SK-N-SH (cell line): ENCODE data around the gene LRRC32. TPM values are rescaled to one million over a fixed set of nuclear protein-coding genes. Genes with fewer than 3 reads are reported as not detected.

ENCODE experiments used
- CTCF ChIA-PET: fragments of 300-600, 350-600 bp; formaldehyde crosslinking; extraction: SDS; loops from one replicate; lab custom pipeline; 2021; lab: Yijun Ruan, JAX
- POLR2A ChIA-PET: fragments of 350-600 bp; sonication (Branson Sonifier 250); formaldehyde crosslinking; extraction: SDS; loops from one replicate; lab custom pipeline; 2020; ENCODE audit warnings: antibody characterized with exemption, inconsistent platforms; lab: Yijun Ruan, JAX
- DNase-seq: peaks from one replicate; pipeline ENCODE4 v3.0.0; 2012
- H2AFZ ChIP-seq: fragments of 200-600 bp; sonication (generic); 2 replicates; pipeline ENCODE4 v1.8.1; 2016; ENCODE audit warnings: antibody characterized with exemption, mild to moderate bottlenecking, low read depth
- H3F3A ChIP-seq: fragments of 200-600 bp; sonication (generic); replicated peaks from 2 replicates; pipeline ENCODE3; 2016; ENCODE audit warnings: antibody characterized with exemption, mild to moderate bottlenecking; ENCODE audit not compliant: insufficient read depth
- H3K27ac ChIP-seq, 2 experiments: fragments of 200-500 bp in 1 of 2; fragments of 200-600 bp in 1 of 2; sonication (Bioruptor generic) in 1 of 2; sonication (generic), shearing (Covaris generic) in 1 of 2; 2 replicates each; pipeline versions ENCODE4 v1.5.1 to v1.6.1; 2014 to 2016; ENCODE audit warnings: low read depth in 2 of 2, inconsistent platforms in 1 of 2, low read length in 1 of 2, mild to moderate bottlenecking in 1 of 2, mixed read lengths in 1 of 2
- H3K27me3 ChIP-seq: fragments of 200-600 bp; sonication (generic), shearing (Covaris generic); 2 replicates; pipeline ENCODE4 v1.6.1; 2016; ENCODE audit warnings: mixed run types; ENCODE audit not compliant: insufficient read depth
- H3K36me3 ChIP-seq, 2 experiments: fragments of 200-500 bp in 1 of 2; fragments of 200-600 bp in 1 of 2; sonication (Bioruptor generic) in 1 of 2; sonication (generic) in 1 of 2; replicated peaks in 1 of 2; 2 replicates each; pipeline versions ENCODE3 to v1.5.1; 2014 to 2016; ENCODE audit warnings: low read length in 1 of 2, mild to moderate bottlenecking in 1 of 2; ENCODE audit not compliant: insufficient read depth in 2 of 2, control insufficient read depth in 1 of 2
- H3K4me1 ChIP-seq, 2 experiments: fragments of 200-500 bp in 1 of 2; fragments of 200-600 bp in 1 of 2; sonication (Bioruptor generic) in 1 of 2; sonication (generic), shearing (Covaris generic) in 1 of 2; 2 replicates each; pipeline versions ENCODE4 v1.5.1 to v1.6.1; 2014 to 2016; ENCODE audit warnings: low read depth in 1 of 2, low read length in 1 of 2, mixed run types in 1 of 2; ENCODE audit not compliant: insufficient read depth in 2 of 2, control insufficient read depth in 1 of 2
- H3K4me2 ChIP-seq: fragments of 200-600 bp; sonication (generic), shearing (Covaris generic); 2 replicates; pipeline ENCODE4 v1.6.1; 2017; ENCODE audit warnings: mixed run types
- H3K4me3 ChIP-seq, 2 experiments: fragments of 200-500 bp in 1 of 2; fragments of 200-600 bp in 1 of 2; sonication (Bioruptor generic) in 1 of 2; sonication (generic), shearing (Covaris generic) in 1 of 2; 2 replicates each; pipeline versions ENCODE4 v1.5.1 to v1.8.1; 2014 to 2016; ENCODE audit warnings: low read depth in 2 of 2, inconsistent platforms in 1 of 2, low read length in 1 of 2, mild to moderate bottlenecking in 1 of 2, mixed read lengths in 1 of 2, moderate library complexity in 1 of 2
- H3K79me2 ChIP-seq: fragments of 200-600 bp; sonication (generic); 2 replicates; pipeline ENCODE4 v1.8.1; 2017; ENCODE audit warnings: mild to moderate bottlenecking; ENCODE audit not compliant: insufficient read depth
- H3K9ac ChIP-seq: fragments of 200-600 bp; sonication (generic); 2 replicates; pipeline ENCODE4 v1.6.1; 2017; ENCODE audit warnings: mixed run types
- H3K9me2 ChIP-seq: fragments of 200-600 bp; sonication (generic); 2 replicates; pipeline ENCODE4 v1.6.1; 2017; ENCODE audit warnings: mixed run types
- H3K9me3 ChIP-seq: fragments of 200-600 bp; sonication (generic); 2 replicates; pipeline ENCODE4 v1.6.1; 2017; ENCODE audit warnings: mixed run types, mild to moderate bottlenecking, moderate library complexity
- H4K20me1 ChIP-seq: fragments of 200-600 bp; sonication (generic); 2 replicates; pipeline ENCODE4 v1.6.1; 2017; ENCODE audit warnings: mild to moderate bottlenecking, mixed run types; ENCODE audit not compliant: insufficient read depth
- CHD2 ChIP-seq: fragments of 150-350 bp; IDR thresholded peaks from 2 replicates; pipeline ENCODE4 v1.6.1; 2018; ENCODE audit warnings: low read length; ENCODE audit not compliant: partially characterized antibody
- CTCF ChIP-seq: fragments of 200-600 bp; sonication (generic); IDR thresholded peaks from 2 replicates; pipeline ENCODE4 v1.6.1; 2017; ENCODE audit warnings: antibody characterized with exemption, mild to moderate bottlenecking, moderate library complexity
- ELF1 ChIP-seq: IDR thresholded peaks from 2 replicates; pipeline ENCODE4 v1.4.0; 2012
- EP300 ChIP-seq, 2 experiments: IDR thresholded peaks; 2 replicates each; pipeline versions ENCODE4 v1.4.0 to v1.6.1; 2012; ENCODE audit warnings: borderline replicate concordance in 1 of 2, low read depth in 1 of 2, low read length in 1 of 2
- EZH2phosphoT487 ChIP-seq: fragments of 200-600 bp; sonication (generic); IDR thresholded peaks from 2 replicates; pipeline ENCODE4 v1.6.1; 2017; ENCODE audit warnings: low read depth, mixed run types, mild to moderate bottlenecking, antibody characterized with exemption, moderate library complexity, borderline replicate concordance
- FOXJ3 ChIP-seq: sonication (generic); formaldehyde crosslinking; IDR thresholded peaks from 2 replicates; pipeline ENCODE4 v1.5.1; 2020; ENCODE audit warnings: mild to moderate bottlenecking, missing genetic modification reagents
- FOXM1 ChIP-seq: IDR thresholded peaks from 2 replicates; pipeline ENCODE4 v1.4.0; 2012; ENCODE audit warnings: low read depth, mild to moderate bottlenecking
- GABPA ChIP-seq: IDR thresholded peaks from 2 replicates; pipeline ENCODE4 v1.4.0; 2012; ENCODE audit warnings: low read depth, mild to moderate bottlenecking
- GATA2 ChIP-seq: sonication (generic); formaldehyde crosslinking; IDR thresholded peaks from 2 replicates; pipeline ENCODE4 v1.5.0; 2020; ENCODE audit warnings: mild to moderate bottlenecking, missing genetic modification reagents
- MAX ChIP-seq: IDR thresholded peaks from 2 replicates; pipeline ENCODE4 v1.4.0; 2012; ENCODE audit warnings: low read depth
- MXI1 ChIP-seq: IDR thresholded peaks from 2 replicates; pipeline ENCODE4 v1.6.1; 2012; ENCODE audit warnings: mild to moderate bottlenecking, low read depth, low read length, improper control_type of control experiment
- NFIC ChIP-seq: IDR thresholded peaks from 2 replicates; pipeline ENCODE4 v1.4.0; 2012; ENCODE audit warnings: borderline replicate concordance
- NRF1 ChIP-seq: IDR thresholded peaks from 2 replicates; pipeline ENCODE4 v1.6.1; 2012; ENCODE audit warnings: low read depth, mild to moderate bottlenecking, low read length
- POLR2AphosphoS5 ChIP-seq: IDR thresholded peaks from 2 replicates; pipeline ENCODE4 v1.6.1; 2012; ENCODE audit warnings: low read depth, low read length
- RAD21 ChIP-seq: IDR thresholded peaks from 2 replicates; pipeline ENCODE4 v1.6.1; 2012; ENCODE audit warnings: mild to moderate bottlenecking, low read length
- RCOR1 ChIP-seq: fragments of 150-350 bp; IDR thresholded peaks from 2 replicates; pipeline ENCODE4 v1.6.1; 2017; ENCODE audit warnings: antibody characterized with exemption, low read length
- REST ChIP-seq: IDR thresholded peaks from 2 replicates; pipeline ENCODE4 v1.6.1; 2012; ENCODE audit warnings: mild to moderate bottlenecking, low read depth, low read length, moderate library complexity
- RFX5 ChIP-seq: IDR thresholded peaks from 2 replicates; pipeline ENCODE4 v1.6.1; 2012; ENCODE audit warnings: mild to moderate bottlenecking, improper control_type of control experiment, low read length
- RXRA ChIP-seq: IDR thresholded peaks from 2 replicates; pipeline ENCODE4 v1.4.0; 2012; ENCODE audit warnings: low read depth, mild to moderate bottlenecking, borderline replicate concordance
- SIN3A ChIP-seq: IDR thresholded peaks from 2 replicates; pipeline ENCODE4 v1.6.1; 2012; ENCODE audit warnings: low read depth, mild to moderate bottlenecking, low read length, moderate library complexity, borderline replicate concordance
- SMC3 ChIP-seq: IDR thresholded peaks from 2 replicates; pipeline ENCODE4 v1.6.1; 2012; ENCODE audit warnings: low read depth, low read length, improper control_type of control experiment
- TAF1 ChIP-seq: IDR thresholded peaks from 2 replicates; pipeline ENCODE4 v1.6.1; 2012; ENCODE audit warnings: low read depth, mild to moderate bottlenecking, low read length, moderate library complexity, borderline replicate concordance
- TCF12 ChIP-seq: IDR thresholded peaks from 2 replicates; pipeline ENCODE4 v1.4.0; 2012
- USF2 ChIP-seq: fragments of 150-350 bp; IDR thresholded peaks from 2 replicates; pipeline ENCODE4 v1.6.1; 2017; ENCODE audit warnings: antibody characterized with exemption, low read length, low read depth, borderline replicate concordance
- YY1 ChIP-seq: IDR thresholded peaks from 2 replicates; pipeline ENCODE4 v1.4.0; 2012; ENCODE audit warnings: low read depth, mild to moderate bottlenecking
- ZBTB33 ChIP-seq: IDR thresholded peaks from 2 replicates; pipeline ENCODE4 v1.4.0; 2012; ENCODE audit warnings: low read depth, borderline replicate concordance
- WGBS: methylation state at CpG from one replicate; pipeline ENCODE4 v1.1.6; 2017; ENCODE audit warnings: low lambda C conversion rate; 5-methylcytosine and 5-hydroxymethylcytosine counted together
- polyA plus RNA-seq, 3 experiments: library from polyadenylated mRNA; depleted of rRNA; stranded (reverse); fragments of >200 nt; gene quantifications; 2 replicates each; pipeline ENCODE4 v1.2.3, GENCODE V29; 2012

The LRRC32 gene
- polyA plus RNA-seq, 1 of the 3 experiments (the other 2 are of a cell fraction), result 0.43 TPM

GRCh38 chr11:76610871-76611475 is 59.6 kb downstream of the LRRC32 start:
- no peak overlapping the region for H2AFZ ChIP-seq
- ChIA-PET CTCF (interaction anchor here (0.7 to 3.6 kb wide), 7 partner anchors 12 to 111 kb away, joined by 3 to 25 read pairs (median 4); no protein-coding TSS in a partner anchor), POLR2A (no interaction called here)
- no peaks in the 10 kb centered on the region for H3K36me3 ChIP-seq
- no peaks in the 10 kb centered on the region for H4K20me1 ChIP-seq
- no peaks in the 10 kb centered on the region for H3K79me2 ChIP-seq
- peak overlapping the region in 1 of 2 experiments; percentile 84; a peak in 2 of 4 replicates for H3K27ac ChIP-seq
- H3K9ac ChIP-seq, result no peak overlapping the region
- H3K9me2 ChIP-seq, result no peaks in the 10 kb centered on the region
- WGBS, result 57% methylated on average over 8 of the region's 8 CpGs
- H3K4me2 ChIP-seq, result no peak overlapping the region
- H3K9me3 ChIP-seq, result no peaks in the 10 kb centered on the region
- DNase-seq, result peak; percentile 84
- peaks cover 0 to 51% of the 10 kb centered on the region in 2 experiments; a peak in 1 of 4 replicates for H3K4me1 ChIP-seq
- H3K4me3 ChIP-seq, result no peak overlapping the region
- H3F3A ChIP-seq, result no peaks in the 10 kb centered on the region
- no peaks in the 10 kb centered on the region for H3K27me3 ChIP-seq
- no peak for TF ChIP-seq TCF12
- TF ChIP-seq YY1, result no peak
- peak; percentile 79 for TF ChIP-seq RCOR1
- no peak for TF ChIP-seq RXRA
- no peak for TF ChIP-seq EZH2phosphoT487
- TF ChIP-seq FOXM1, result no peak
- TF ChIP-seq ZBTB33, result no peak
- TF ChIP-seq GABPA, result no peak
- TF ChIP-seq TAF1, result no peak
- no peak for TF ChIP-seq SMC3
- no peak for TF ChIP-seq SIN3A
- no peak for TF ChIP-seq MAX
- peak; percentile 90 for TF ChIP-seq GATA2
- no peak for TF ChIP-seq RFX5
- TF ChIP-seq MXI1, result no peak
- TF ChIP-seq CHD2, result peak; percentile 3
- TF ChIP-seq POLR2AphosphoS5, result no peak
- TF ChIP-seq FOXJ3 (CRISPR knock-in tag), result peak; percentile 85; the same call in 1 of the 2 replicates
- TF ChIP-seq REST, result no peak
- no peak for TF ChIP-seq NRF1
- no peak for TF ChIP-seq USF2
- TF ChIP-seq EP300 (IDR thresholded peaks at IDR 0.05; ENCODE audit: borderline replicate concordance in 1 of 2, low read depth in 1 of 2, low read length in 1 of 2), result peak in 1 of 2 experiments; percentile 81; a peak in 2 of 4 replicates
- TF ChIP-seq CTCF, result no peak
- no peak for TF ChIP-seq ELF1
- TF ChIP-seq NFIC, result no peak
- TF ChIP-seq RAD21, result peak; percentile 43
